ENCODE results near the gene SSRP1.

The SSRP1 gene

GRCh38 chr11:57314221-57314973 lies 21.3 kb downstream of the SSRP1 start:
- no peak for DNase-seq (ENCODE audit: low read depth)
- H3K4me3 ChIP-seq (ENCODE audit: control insufficient read depth, low read depth, low read length): no peak overlapping the region
- no peak for TF ChIP-seq CTCF (IDR thresholded peaks at IDR 0.05; ENCODE audit: control insufficient read depth, insufficient read depth, low read depth, low read length, missing control alignments)

GRCh38 chr11:57313788-57314135 lies 21.9 kb downstream of the SSRP1 start:
- no peak for TF ChIP-seq CTCF (IDR thresholded peaks at IDR 0.05; ENCODE audit: control insufficient read depth, insufficient read depth, low read depth, low read length, missing control alignments)
- DNase-seq (ENCODE audit: low read depth): no peak
- H3K4me3 ChIP-seq (ENCODE audit: control insufficient read depth, low read depth, low read length): no peak overlapping the region

- no peak for DNase-seq (ENCODE audit: low read depth)
- TF ChIP-seq CTCF (IDR thresholded peaks at IDR 0.05; ENCODE audit: control insufficient read depth, insufficient read depth, low read depth, low read length, missing control alignments): no peak
Measured at GRCh38 chr11:57313071-57313787, 22.5 kb downstream of the SSRP1 start.

GRCh38 chr11:57312511-57313021 lies 23.1 kb downstream of the SSRP1 start:
- no peak for TF ChIP-seq CTCF (IDR thresholded peaks at IDR 0.05; ENCODE audit: control insufficient read depth, insufficient read depth, low read depth, low read length, missing control alignments)
- no peak for DNase-seq (ENCODE audit: low read depth)
- no peak overlapping the region for H3K4me3 ChIP-seq (ENCODE audit: control insufficient read depth, low read depth, low read length)

More at GRCh38 chr11:57313071-57313787, 22.5 kb downstream of the SSRP1 start:
- H3K4me3 ChIP-seq (ENCODE audit: control insufficient read depth, low read depth, low read length): no peak overlapping the region

- no peak for TF ChIP-seq CTCF (IDR thresholded peaks at IDR 0.05; ENCODE audit: control insufficient read depth, insufficient read depth, low read depth, low read length, missing control alignments)
- peak overlapping the region; percentile 32 for H3K4me3 ChIP-seq (ENCODE audit: control insufficient read depth, low read depth, low read length)
Measured at GRCh38 chr11:57311109-57311936, 24.4 kb downstream of the SSRP1 start.

GRCh38 chr11:57310630-57311086 lies 25.0 kb downstream of the SSRP1 start:
- H3K4me3 ChIP-seq (ENCODE audit: control insufficient read depth, low read depth, low read length): peak overlapping the region; percentile 32
- no peak for TF ChIP-seq CTCF (IDR thresholded peaks at IDR 0.05; ENCODE audit: control insufficient read depth, insufficient read depth, low read depth, low read length, missing control alignments)
- DNase-seq (ENCODE audit: low read depth): no peak

More at GRCh38 chr11:57311109-57311936, 24.4 kb downstream of the SSRP1 start:
- DNase-seq (ENCODE audit: low read depth): peak; percentile 91

All from AG09309 (cell line).